ENCODE data around the gene FOXO3.

FOXO3 gene

DNA sequence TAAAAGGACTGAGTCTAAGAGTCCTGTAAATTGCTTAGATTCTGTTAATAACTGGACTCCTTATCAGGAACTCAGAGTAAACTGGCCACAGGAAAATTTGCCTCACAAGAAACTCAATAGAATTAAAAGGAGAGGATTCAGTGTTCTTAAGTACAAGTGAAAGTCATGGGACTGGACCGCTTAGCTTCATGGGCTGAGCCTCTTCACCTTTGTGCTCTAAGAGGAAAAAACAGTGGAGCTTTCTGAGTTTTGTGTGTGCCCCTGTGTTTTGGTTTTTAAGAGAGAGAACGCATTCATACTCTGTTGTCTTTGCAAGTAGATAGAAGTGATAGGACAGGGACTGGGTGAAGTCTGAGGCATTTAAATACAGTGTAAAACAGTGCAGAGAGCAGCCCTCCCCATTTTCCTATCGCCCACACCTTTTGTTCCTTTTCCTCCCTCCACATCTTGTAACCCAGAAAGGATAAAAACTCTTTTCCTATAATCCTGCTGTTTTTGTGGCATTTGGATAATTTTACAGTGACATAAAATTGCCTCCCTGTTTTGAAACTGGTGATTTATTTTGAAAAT is 49.6 kb downstream of the FOXO3 start:
- Histone ChIP-seq H3K27me3 (ENCODE audit: insufficient read depth, low read depth, severe bottlenecking) (no peaks in the 10 kb centered on the region), H3K36me3 (no peaks in the 10 kb centered on the region), H3K27ac (no peak overlapping the region), H3K9me3 (ENCODE audit: severe bottlenecking) (no peaks in the 10 kb centered on the region), H3K4me3 (ENCODE audit: low read depth, low read length) (no peak overlapping the region)
- no peak for DNase-seq
- TF ChIP-seq, protein P1, sequence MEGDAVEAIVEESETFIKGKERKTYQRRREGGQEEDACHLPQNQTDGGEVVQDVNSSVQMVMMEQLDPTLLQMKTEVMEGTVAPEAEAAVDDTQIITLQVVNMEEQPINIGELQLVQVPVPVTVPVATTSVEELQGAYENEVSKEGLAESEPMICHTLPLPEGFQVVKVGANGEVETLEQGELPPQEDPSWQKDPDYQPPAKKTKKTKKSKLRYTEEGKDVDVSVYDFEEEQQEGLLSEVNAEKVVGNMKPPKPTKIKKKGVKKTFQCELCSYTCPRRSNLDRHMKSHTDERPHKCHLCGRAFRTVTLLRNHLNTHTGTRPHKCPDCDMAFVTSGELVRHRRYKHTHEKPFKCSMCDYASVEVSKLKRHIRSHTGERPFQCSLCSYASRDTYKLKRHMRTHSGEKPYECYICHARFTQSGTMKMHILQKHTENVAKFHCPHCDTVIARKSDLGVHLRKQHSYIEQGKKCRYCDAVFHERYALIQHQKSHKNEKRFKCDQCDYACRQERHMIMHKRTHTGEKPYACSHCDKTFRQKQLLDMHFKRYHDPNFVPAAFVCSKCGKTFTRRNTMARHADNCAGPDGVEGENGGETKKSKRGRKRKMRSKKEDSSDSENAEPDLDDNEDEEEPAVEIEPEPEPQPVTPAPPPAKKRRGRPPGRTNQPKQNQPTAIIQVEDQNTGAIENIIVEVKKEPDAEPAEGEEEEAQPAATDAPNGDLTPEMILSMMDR (IDR thresholded peaks at IDR 0.05; ENCODE audit: low read depth, low read length): no peak

DNA sequence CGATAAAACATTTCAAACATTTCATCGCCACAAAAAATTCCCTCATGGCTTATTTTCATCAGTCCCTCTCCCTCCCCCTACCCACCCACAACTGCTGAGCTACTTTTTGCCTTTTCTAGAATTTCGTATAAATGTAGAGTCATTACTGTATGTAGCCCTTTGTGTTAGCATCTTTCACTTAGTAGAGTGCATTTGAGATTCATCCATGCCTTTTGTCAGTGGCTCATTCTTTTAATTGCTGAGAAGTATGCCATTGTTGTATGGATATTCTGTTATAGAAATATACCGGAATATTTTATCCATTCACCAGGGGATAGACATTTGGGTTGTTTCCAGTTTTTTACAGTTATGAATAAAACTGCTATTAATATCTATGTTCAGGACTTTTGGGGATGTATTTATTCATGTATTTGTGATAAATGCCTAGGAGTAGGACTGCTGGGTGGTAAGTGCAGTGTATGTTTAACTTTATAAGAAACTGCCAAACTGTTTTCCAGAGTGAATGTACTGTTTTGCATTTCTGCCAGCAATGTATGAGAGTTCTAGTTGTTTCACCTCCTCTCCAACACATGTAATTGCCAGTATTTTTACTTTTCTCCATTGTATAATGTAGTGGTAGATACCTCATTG is 50.4 kb downstream of the FOXO3 start:
- DNase-seq: no peak
- Histone ChIP-seq H3K27me3 (ENCODE audit: insufficient read depth, low read depth, severe bottlenecking) (no peaks in the 10 kb centered on the region), H3K4me3 (ENCODE audit: low read depth, low read length) (no peak overlapping the region), H3K9me3 (ENCODE audit: severe bottlenecking) (no peaks in the 10 kb centered on the region), H3K27ac (no peak overlapping the region), H3K36me3 (no peaks in the 10 kb centered on the region)
- TF ChIP-seq, protein P1 (IDR thresholded peaks at IDR 0.05; ENCODE audit: low read depth, low read length): no peak

DNA sequence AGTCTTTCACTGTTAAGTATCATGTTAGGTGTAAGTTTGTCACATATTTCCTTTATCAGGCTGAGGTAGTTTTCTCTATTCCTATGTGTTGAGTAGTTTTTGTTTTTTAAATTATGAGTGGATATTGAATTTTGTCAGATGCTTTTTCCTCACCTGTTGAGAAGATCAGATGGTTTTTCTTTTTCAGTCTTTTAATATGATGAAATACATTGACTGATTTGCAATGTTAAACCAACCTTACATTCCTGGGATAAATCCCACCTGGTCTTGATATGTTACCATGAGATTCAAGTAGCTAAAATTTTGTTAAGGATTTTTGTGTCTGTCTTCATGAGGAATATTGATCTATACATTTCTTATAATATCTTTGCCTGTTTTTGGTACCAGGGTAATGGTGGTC is 52.1 kb downstream of the FOXO3 start:
- no peak for DNase-seq
- Histone ChIP-seq H3K4me3 (ENCODE audit: low read depth, low read length) (no peak overlapping the region), H3K36me3 (no peaks in the 10 kb centered on the region), H3K27me3 (ENCODE audit: insufficient read depth, low read depth, severe bottlenecking) (no peaks in the 10 kb centered on the region), H3K9me3 (ENCODE audit: severe bottlenecking) (no peaks in the 10 kb centered on the region), H3K27ac (no peak overlapping the region)
- TF ChIP-seq, protein P1 (IDR thresholded peaks at IDR 0.05; ENCODE audit: low read depth, low read length): no peak

DNA sequence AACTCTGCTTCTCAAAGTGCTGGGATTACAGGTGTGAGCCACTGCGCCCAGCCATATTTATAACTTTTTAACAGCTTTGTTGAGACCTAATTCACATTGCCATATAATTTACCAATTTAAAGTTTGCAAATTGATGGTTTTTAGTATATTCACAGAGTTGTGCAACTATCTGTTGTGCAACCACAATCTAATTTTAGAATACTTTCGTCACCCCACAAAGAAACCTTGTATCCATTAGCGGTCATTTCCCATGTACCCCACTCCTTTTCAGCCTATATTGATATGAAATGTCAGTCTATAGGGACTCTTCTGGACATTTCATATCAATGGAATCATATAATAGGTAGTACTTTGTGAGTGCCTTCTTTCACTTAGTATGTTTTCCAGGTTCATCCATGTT is 55.8 kb downstream of the FOXO3 start:
- H3K27me3 ChIP-seq (ENCODE audit: insufficient read depth, low read depth, severe bottlenecking): no peaks in the 10 kb centered on the region
- DNase-seq: no peak
- TF ChIP-seq, protein P1 (IDR thresholded peaks at IDR 0.05; ENCODE audit: low read depth, low read length): no peak
- H3K27ac ChIP-seq: no peak overlapping the region
- H3K4me3 ChIP-seq (ENCODE audit: low read depth, low read length): no peak overlapping the region
- H3K9me3 ChIP-seq (ENCODE audit: severe bottlenecking): no peaks in the 10 kb centered on the region
- no peaks in the 10 kb centered on the region for H3K36me3 ChIP-seq

DNA sequence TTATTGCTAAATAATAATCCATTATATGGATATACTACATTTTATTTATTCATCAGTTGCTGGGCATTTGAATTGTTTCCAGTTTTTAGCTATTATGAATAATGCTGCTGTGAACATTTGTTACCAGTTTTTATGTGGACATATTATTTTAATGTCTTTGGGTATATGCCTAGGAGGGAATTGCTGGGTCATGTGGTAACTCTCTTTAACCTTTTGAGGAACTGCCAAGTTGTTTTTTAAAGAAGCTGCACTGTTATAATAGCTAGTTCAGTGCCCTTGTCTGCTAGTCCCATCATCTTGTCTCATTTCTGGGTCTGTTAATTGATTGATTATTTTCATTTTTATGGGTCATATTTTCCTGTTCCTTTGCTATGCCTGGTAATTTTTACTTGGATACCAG is 56.3 kb downstream of the FOXO3 start:
- Histone ChIP-seq H3K27me3 (ENCODE audit: insufficient read depth, low read depth, severe bottlenecking) (no peaks in the 10 kb centered on the region), H3K9me3 (ENCODE audit: severe bottlenecking) (no peaks in the 10 kb centered on the region), H3K27ac (no peak overlapping the region), H3K36me3 (no peaks in the 10 kb centered on the region), H3K4me3 (ENCODE audit: low read depth, low read length) (no peak overlapping the region)
- no peak for DNase-seq
- TF ChIP-seq, protein P1 (IDR thresholded peaks at IDR 0.05; ENCODE audit: low read depth, low read length): no peak
